ENCODE results near the gene CPB2. TPM values are rescaled to one million over a fixed set of nuclear protein-coding genes. Genes with fewer than 3 reads are reported as not detected.

CPB2 gene
- total and polyA plus RNA-seq, 9 of the 15 experiments (the other 6 are each of a cell fraction or from before 2014, with no cell fraction given) = 0.03 to 0.16 (median 0.07) TPM; not detected in 6

- TF ChIP-seq CTCF (IDR thresholded peaks at IDR 0.05 in 2 of 3, conservative IDR thresholded peaks at IDR 0.05 in 1 of 3; ENCODE audit: insufficient read depth in 2 of 3, low read depth in 1 of 3, low read length in 3 of 3) = no peak
- no peak for TF ChIP-seq NR3C1 (CRISPR knock-in tag; IDR thresholded peaks at IDR 0.05)
- no peak for TF ChIP-seq KLF16 (IDR thresholded peaks at IDR 0.05)
- no peak for TF ChIP-seq ARID3B (CRISPR knock-in tag; IDR thresholded peaks at IDR 0.05; ENCODE audit: borderline replicate concordance)
- TF ChIP-seq EWSR1 (IDR thresholded peaks at IDR 0.05; ENCODE audit: borderline replicate concordance, low read depth, partially characterized antibody) = no peak
Measured at GRCh38 chr13:46140044-46140443, 35.2 kb upstream of the CPB2 start (continued).

- Histone ChIP-seq H3K4me3 (no peak overlapping the region), H3K9ac (ENCODE audit: insufficient read depth in 1 of 2, low read depth in 2 of 2, low read length in 2 of 2) (no peak overlapping the region), H3K9me1 (ENCODE audit: control insufficient read depth, insufficient read depth, low read length) (no peaks in the 10 kb centered on the region), H3K79me2 (ENCODE audit: control insufficient read depth, insufficient read depth, low read length) (no peaks in the 10 kb centered on the region), H3K4me1 (replicated peaks in 1 of 2; ENCODE audit: control insufficient read depth in 2 of 2, insufficient read depth in 2 of 2, low read length in 2 of 2) (no peaks in the 10 kb centered on the region), H3K4me2 (ENCODE audit: insufficient read depth, low read length) (no peak overlapping the region), H3K27me3 (ENCODE audit: control insufficient read depth in 2 of 2, insufficient read depth in 2 of 2, low read length in 2 of 2) (no peaks in the 10 kb centered on the region), H3K27ac (ENCODE audit: extremely low read depth, low read depth, low read length) (no peak overlapping the region), H3K36me3 (ENCODE audit: control insufficient read depth, insufficient read depth, low read length) (peaks cover 89% of the 10 kb centered on the region), H3K9me3 (replicated peaks; ENCODE audit: control insufficient read depth, insufficient read depth, low read depth, low read length) (no peaks in the 10 kb centered on the region), H4K20me1 (replicated peaks; ENCODE audit: control insufficient read depth, insufficient read depth, low read length) (no peaks in the 10 kb centered on the region), H2AFZ (ENCODE audit: low read depth, low read length) (no peak overlapping the region)
- CTCF ChIA-PET (ENCODE audit: low intra/inter-chr PET ratio) = interaction anchor here (0.6 kb wide), 1 partner anchor 169 kb away, joined by 4 read pairs; no protein-coding TSS in a partner anchor
- intact Hi-C loops (cut with micrococcal nuclease) (no loop called here), in situ Hi-C loops (cut with MboI) (no loop called here)
- ATAC-seq (no peak), DNase-seq (ENCODE audit: extremely low read depth in 1 of 4, low spot score in 3 of 4) (no peak), FAIRE-seq (no peak)
- no TSS peak for BruUV-seq (replicated peaks)
- no peak for TF ChIP-seq ZNF134 (CRISPR knock-in tag; conservative IDR thresholded peaks at IDR 0.05)
- 85% methylated on average over 2 of the region's 2 CpGs for WGBS (ENCODE audit: insufficient coverage, low coverage, missing lambda C conversion rate)
- POLR2A ChIA-PET = no interaction called here
Measured at GRCh38 chr13:46137627-46138317, 32.9 kb upstream of the CPB2 start.
